Measurements from ENCODE around the gene FDPS. TPM values are rescaled to one million over a fixed set of nuclear protein-coding genes. Genes with fewer than 3 reads are reported as not detected.
"Not testable (repeated sequence)": the region's sequence is repeated elsewhere in the genome, so short reads cannot be mapped to it uniquely, and the experiment has no call there.

FDPS gene
- total and polyA plus RNA-seq, 9 donors = 102 to 125 (median 118) TPM

DNA sequence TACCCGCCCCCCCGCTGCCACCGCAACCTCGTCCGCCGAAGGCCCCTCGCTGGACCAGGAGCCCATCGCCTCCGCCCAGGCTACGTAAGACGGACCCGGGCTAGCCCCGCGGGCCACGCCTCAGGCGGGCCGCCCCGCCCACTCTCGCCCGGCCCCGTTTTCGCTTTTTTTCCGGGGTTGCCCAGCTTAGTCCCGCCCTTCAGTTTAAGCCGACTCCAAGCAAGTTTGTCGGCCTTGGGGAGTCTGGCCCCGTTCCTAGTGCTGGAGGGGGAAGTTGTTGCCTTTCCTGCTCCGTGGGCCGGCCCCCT, 15.0 kb downstream of the FDPS start:
- H3K27me3 ChIP-seq (ENCODE audit: control insufficient read depth, insufficient read depth, low read length) = no peaks in the 10 kb centered on the region
- H3K4me1 ChIP-seq (ENCODE audit: control insufficient read depth, insufficient read depth, low read length) = peaks cover 37% of the 10 kb centered on the region
- peaks cover 37% of the 10 kb centered on the region for H3K36me3 ChIP-seq (ENCODE audit: control insufficient read depth, insufficient read depth, low read length)
- H3K9me3 ChIP-seq (replicated peaks; ENCODE audit: control insufficient read depth, low read depth, low read length) = no peaks in the 10 kb centered on the region
- peak overlapping the region; percentile 94 for H3K4me3 ChIP-seq (ENCODE audit: low read length)
- DNase-seq = peak; percentile 98
- peak overlapping the region; percentile 98 for H3K27ac ChIP-seq (ENCODE audit: low read length)
- WGBS (ENCODE audit: insufficient coverage) = under 1% methylated on average over 22 of the region's 29 CpGs

DNA sequence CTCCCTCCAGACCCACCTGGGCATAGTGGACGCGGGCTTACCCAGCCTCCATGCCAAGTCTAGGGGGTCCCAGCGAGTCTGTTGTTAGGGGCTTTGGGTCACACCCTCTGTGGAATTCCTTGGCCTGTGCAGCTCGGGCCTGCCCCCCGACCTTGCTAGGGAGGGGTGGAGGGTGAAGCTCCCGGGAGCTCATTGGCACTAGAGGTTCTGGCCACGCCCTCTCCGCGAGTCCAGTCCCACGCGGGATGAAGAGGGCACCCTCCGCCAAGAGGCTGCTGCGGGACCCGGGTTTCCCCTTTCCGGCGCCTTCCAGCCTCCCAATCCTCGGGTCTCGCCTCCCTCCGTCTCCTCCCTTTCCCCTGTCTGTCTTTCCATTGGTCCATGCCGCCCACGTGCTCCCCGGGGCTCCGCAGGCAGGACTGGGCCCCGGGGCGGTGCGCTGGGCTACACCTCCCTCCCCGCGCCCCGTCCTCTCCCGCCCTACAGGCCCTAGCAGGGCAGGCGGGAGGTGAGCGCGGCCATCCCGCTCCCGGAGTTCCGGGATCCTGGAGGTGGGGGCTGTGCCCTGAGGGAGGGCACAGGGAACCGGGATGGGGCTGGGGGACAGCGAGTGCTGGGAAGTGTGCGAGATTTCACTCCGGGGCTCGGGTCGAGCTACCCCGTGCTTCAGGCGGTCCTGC, 15.5 kb downstream of the FDPS start:
- Histone ChIP-seq H3K4me1 (ENCODE audit: control insufficient read depth, insufficient read depth, low read length) (peaks cover 37% of the 10 kb centered on the region), H3K4me3 (ENCODE audit: low read length) (peak overlapping the region; percentile 94), H3K27ac (ENCODE audit: low read length) (peak overlapping the region; percentile 98), H3K36me3 (ENCODE audit: control insufficient read depth, insufficient read depth, low read length) (peaks cover 32% of the 10 kb centered on the region), H3K27me3 (ENCODE audit: control insufficient read depth, insufficient read depth, low read length) (no peaks in the 10 kb centered on the region), H3K9me3 (replicated peaks; ENCODE audit: control insufficient read depth, low read depth, low read length) (no peaks in the 10 kb centered on the region)
- peak; percentile 99 for DNase-seq
- WGBS (ENCODE audit: insufficient coverage) = under 1% methylated on average over 26 of the region's 44 CpGs

DNA sequence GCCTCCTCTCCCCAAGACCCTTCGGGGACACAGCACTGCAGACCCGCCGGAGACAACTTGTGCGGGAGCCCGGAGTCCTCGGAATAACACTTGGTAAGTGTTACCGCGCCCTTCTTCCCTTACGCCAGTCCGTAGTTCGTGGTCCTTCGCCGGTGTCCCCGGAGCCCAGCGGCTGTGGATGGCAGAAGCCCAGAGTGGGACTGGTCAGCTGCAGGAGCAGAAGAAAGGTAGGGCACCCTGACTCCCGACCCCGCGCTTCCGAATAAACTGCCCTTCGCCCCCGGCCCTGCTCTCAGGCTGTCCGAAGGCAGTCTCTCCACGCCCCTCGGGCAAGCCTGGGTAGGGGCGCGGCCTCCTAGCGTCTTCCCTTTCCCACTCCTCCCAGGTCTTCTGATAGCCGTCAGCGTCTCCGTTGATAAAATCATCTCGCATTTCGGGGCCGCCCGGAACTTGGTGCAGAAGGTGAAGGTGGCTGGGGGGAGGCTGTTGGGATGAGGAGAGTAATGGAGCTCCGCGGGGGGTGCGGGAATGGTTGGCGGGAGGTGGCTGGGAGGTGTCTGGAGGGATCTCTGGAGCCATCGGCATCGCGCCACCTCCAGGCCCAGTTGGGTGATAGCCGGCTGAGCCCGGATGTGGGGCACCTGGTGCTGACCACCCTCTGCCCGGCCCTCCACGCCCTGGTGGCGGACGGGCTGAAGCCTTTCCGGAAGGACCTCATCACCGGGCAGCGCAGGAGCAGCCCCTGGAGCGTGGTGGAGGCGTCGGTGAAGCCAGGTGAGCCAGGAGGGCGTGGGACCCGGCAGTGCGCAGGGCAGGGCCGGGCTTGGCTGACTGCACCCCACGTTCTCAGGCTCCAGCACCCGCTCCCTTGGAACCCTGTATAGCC, 16.3 kb downstream of the FDPS start:
- Histone ChIP-seq H3K27ac (ENCODE audit: low read length) (peak overlapping the region; percentile 98), H3K4me1 (ENCODE audit: control insufficient read depth, insufficient read depth, low read length) (peaks cover 35% of the 10 kb centered on the region), H3K36me3 (ENCODE audit: control insufficient read depth, insufficient read depth, low read length) (peaks cover 30% of the 10 kb centered on the region), H3K9me3 (replicated peaks; ENCODE audit: control insufficient read depth, low read depth, low read length) (no peaks in the 10 kb centered on the region), H3K4me3 (ENCODE audit: low read length) (peak overlapping the region; percentile 94), H3K27me3 (ENCODE audit: control insufficient read depth, insufficient read depth, low read length) (no peaks in the 10 kb centered on the region)
- WGBS (ENCODE audit: insufficient coverage) = 7% methylated on average over 49 of the region's 59 CpGs
- no peak for DNase-seq

GRCh38 chr1:155325603-155325893, 16.9 kb downstream of the FDPS start:
- Histone ChIP-seq H3K9me3 (replicated peaks; ENCODE audit: control insufficient read depth, low read depth, low read length) (no peaks in the 10 kb centered on the region), H3K27ac (ENCODE audit: low read length) (no peak overlapping the region), H3K36me3 (ENCODE audit: control insufficient read depth, insufficient read depth, low read length) (peaks cover 35% of the 10 kb centered on the region), H3K4me3 (ENCODE audit: low read length) (no peak overlapping the region), H3K27me3 (ENCODE audit: control insufficient read depth, insufficient read depth, low read length) (no peaks in the 10 kb centered on the region), H3K4me1 (ENCODE audit: control insufficient read depth, insufficient read depth, low read length) (peaks cover 30% of the 10 kb centered on the region)
- 57% methylated on average over 5 of the region's 6 CpGs for WGBS (ENCODE audit: insufficient coverage)
- no peak for DNase-seq

- peaks cover 41% of the 10 kb centered on the region for H3K36me3 ChIP-seq (ENCODE audit: control insufficient read depth, insufficient read depth, low read length)
- H3K27ac ChIP-seq (ENCODE audit: low read length) = no peak overlapping the region
These were observed 17.4 kb downstream of the FDPS start for GRCh38 chr1:155326020-155326526.

GRCh38 chr1:155326631-155327037, 18.0 kb downstream of the FDPS start:
- 79% methylated on average over 5 of the region's 7 CpGs for WGBS (ENCODE audit: insufficient coverage)
- Histone ChIP-seq H3K4me3 (ENCODE audit: low read length) (no peak overlapping the region), H3K27me3 (ENCODE audit: control insufficient read depth, insufficient read depth, low read length) (no peaks in the 10 kb centered on the region), H3K9me3 (replicated peaks; ENCODE audit: control insufficient read depth, low read depth, low read length) (no peaks in the 10 kb centered on the region), H3K27ac (ENCODE audit: low read length) (no peak overlapping the region), H3K4me1 (ENCODE audit: control insufficient read depth, insufficient read depth, low read length) (peaks cover 19% of the 10 kb centered on the region), H3K36me3 (ENCODE audit: control insufficient read depth, insufficient read depth, low read length) (peaks cover 44% of the 10 kb centered on the region)
- DNase-seq = no peak

More at GRCh38 chr1:155326020-155326526, 17.4 kb downstream of the FDPS start:
- WGBS (ENCODE audit: insufficient coverage) = 68% methylated on average over 5 of the region's 6 CpGs
- Histone ChIP-seq H3K4me1 (ENCODE audit: control insufficient read depth, insufficient read depth, low read length) (peaks cover 24% of the 10 kb centered on the region), H3K4me3 (ENCODE audit: low read length) (no peak overlapping the region), H3K27me3 (ENCODE audit: control insufficient read depth, insufficient read depth, low read length) (no peaks in the 10 kb centered on the region), H3K9me3 (replicated peaks; ENCODE audit: control insufficient read depth, low read depth, low read length) (no peaks in the 10 kb centered on the region)
- DNase-seq = no peak

- H3K27me3 ChIP-seq (ENCODE audit: control insufficient read depth, insufficient read depth, low read length) = no peaks in the 10 kb centered on the region
- H3K4me3 ChIP-seq (ENCODE audit: low read length) = no peak overlapping the region
- H3K9me3 ChIP-seq (replicated peaks; ENCODE audit: control insufficient read depth, low read depth, low read length) = no peaks in the 10 kb centered on the region
- H3K4me1 ChIP-seq (ENCODE audit: control insufficient read depth, insufficient read depth, low read length) = peaks cover 10% of the 10 kb centered on the region
- H3K27ac ChIP-seq (ENCODE audit: low read length) = no peak overlapping the region
- DNase-seq = no peak
- peaks cover 44% of the 10 kb centered on the region for H3K36me3 ChIP-seq (ENCODE audit: control insufficient read depth, insufficient read depth, low read length)
- 85% methylated on average over 3 of the region's 4 CpGs for WGBS (ENCODE audit: insufficient coverage)
These were observed 19.3 kb downstream of the FDPS start for GRCh38 chr1:155327981-155328380.

GRCh38 chr1:155328856-155329255, 20.2 kb downstream of the FDPS start:
- not testable (repeated sequence) for H3K4me3 ChIP-seq (ENCODE audit: low read length); H3K9me3 ChIP-seq (replicated peaks; ENCODE audit: control insufficient read depth, low read depth, low read length); H3K4me1 ChIP-seq (ENCODE audit: control insufficient read depth, insufficient read depth, low read length); H3K27ac ChIP-seq (ENCODE audit: low read length); DNase-seq; H3K27me3 ChIP-seq (ENCODE audit: control insufficient read depth, insufficient read depth, low read length)
- 100% methylated on average over 1 of the region's 7 CpGs for WGBS (ENCODE audit: insufficient coverage)
- H3K36me3 ChIP-seq (ENCODE audit: control insufficient read depth, insufficient read depth, low read length) = peaks cover 45% of the 10 kb centered on the region

- no peak for DNase-seq
- 86% methylated on average over 5 of the region's 11 CpGs for WGBS (ENCODE audit: insufficient coverage)
- Histone ChIP-seq H3K4me3 (ENCODE audit: low read length) (no peak overlapping the region), H3K27ac (ENCODE audit: low read length) (no peak overlapping the region), H3K9me3 (replicated peaks; ENCODE audit: control insufficient read depth, low read depth, low read length) (no peaks in the 10 kb centered on the region), H3K4me1 (ENCODE audit: control insufficient read depth, insufficient read depth, low read length) (peaks cover 7% of the 10 kb centered on the region), H3K36me3 (ENCODE audit: control insufficient read depth, insufficient read depth, low read length) (peaks cover 52% of the 10 kb centered on the region), H3K27me3 (ENCODE audit: control insufficient read depth, insufficient read depth, low read length) (no peaks in the 10 kb centered on the region)
These were observed 21.4 kb downstream of the FDPS start for GRCh38 chr1:155329980-155330598.

- peak; percentile 31 for DNase-seq
- H3K36me3 ChIP-seq (ENCODE audit: control insufficient read depth, insufficient read depth, low read length) = peaks cover 48% of the 10 kb centered on the region
- H3K9me3 ChIP-seq (replicated peaks; ENCODE audit: control insufficient read depth, low read depth, low read length) = no peaks in the 10 kb centered on the region
- 67% methylated on average over 1 of the region's 1 CpG for WGBS (ENCODE audit: insufficient coverage)
- no peak overlapping the region for H3K27ac ChIP-seq (ENCODE audit: low read length)
- no peak overlapping the region for H3K4me3 ChIP-seq (ENCODE audit: low read length)
- H3K27me3 ChIP-seq (ENCODE audit: control insufficient read depth, insufficient read depth, low read length) = no peaks in the 10 kb centered on the region
- no peaks in the 10 kb centered on the region for H3K4me1 ChIP-seq (ENCODE audit: control insufficient read depth, insufficient read depth, low read length)
These were observed 26.3 kb downstream of the FDPS start for GRCh38 chr1:155334962-155335361.

Measured in muscle of leg (tissue), 11 donors.